Measurements from ENCODE around the gene PHPT1. TPM values are rescaled to one million over a fixed set of nuclear protein-coding genes. Genes with fewer than 3 reads are reported as not detected.

The PHPT1 gene
- total and polyA plus RNA-seq, 2 donors (not counting 1 experiment from before 2014, with no cell fraction given), result 99.6 to 190 TPM

GRCh38 chr9:136889858-136890257, 40.6 kb downstream of the PHPT1 start:
- no peaks in the 10 kb centered on the region for H3K4me1 ChIP-seq (ENCODE audit: control insufficient read depth, extremely low read depth, insufficient read depth, low read length)
- no peak for DNase-seq (ENCODE audit: low read depth in 2 of 2)
- H3K27ac ChIP-seq (ENCODE audit: insufficient read depth, low read length), result no peak overlapping the region
- H3K4me3 ChIP-seq (replicated peaks in 1 of 4; ENCODE audit: control extremely low read depth in 1 of 4, insufficient read depth in 1 of 4, low read depth in 3 of 4, low read length in 4 of 4), result no peak overlapping the region
- H3K36me3 ChIP-seq (ENCODE audit: control insufficient read depth, insufficient read depth, low read length), result peaks cover 5% of the 10 kb centered on the region
- no peak for TF ChIP-seq CTCF (conservative IDR thresholded peaks at IDR 0.05 in 1 of 2, IDR thresholded peaks at IDR 0.05 in 1 of 2; ENCODE audit: low read depth in 1 of 2, low read length in 2 of 2)
- TF ChIP-seq EZH2 (IDR thresholded peaks at IDR 0.05; ENCODE audit: low read length, missing control alignments), result no peak
- H3K27me3 ChIP-seq (ENCODE audit: control insufficient read depth, insufficient read depth, low read length), result no peaks in the 10 kb centered on the region
- H3K9me3 ChIP-seq (ENCODE audit: control insufficient read depth, insufficient read depth, low read depth, low read length), result no peaks in the 10 kb centered on the region
- no peak overlapping the region for H3K9ac ChIP-seq (ENCODE audit: insufficient read depth, low read length)
- H4K20me1 ChIP-seq (ENCODE audit: control insufficient read depth, extremely low read depth, insufficient read depth, low read length), result no peaks in the 10 kb centered on the region
- no peak overlapping the region for H2AFZ ChIP-seq (ENCODE audit: low read length)
- no peak overlapping the region for H3K4me2 ChIP-seq (ENCODE audit: extremely low read depth, insufficient read depth, low read length)
- peaks cover 35% of the 10 kb centered on the region for H3K79me2 ChIP-seq (ENCODE audit: control insufficient read depth, insufficient read depth, low read length)

GRCh38 chr9:136890661-136891060, 41.5 kb downstream of the PHPT1 start:
- Histone ChIP-seq H3K9ac (ENCODE audit: insufficient read depth, low read length) (no peak overlapping the region), H3K36me3 (ENCODE audit: control insufficient read depth, insufficient read depth, low read length) (peaks cover 5% of the 10 kb centered on the region), H3K4me2 (ENCODE audit: extremely low read depth, insufficient read depth, low read length) (no peak overlapping the region), H3K27me3 (ENCODE audit: control insufficient read depth, insufficient read depth, low read length) (no peaks in the 10 kb centered on the region), H3K4me1 (ENCODE audit: control insufficient read depth, extremely low read depth, insufficient read depth, low read length) (no peaks in the 10 kb centered on the region), H3K27ac (ENCODE audit: insufficient read depth, low read length) (no peak overlapping the region), H3K4me3 (replicated peaks in 1 of 4; ENCODE audit: control extremely low read depth in 1 of 4, insufficient read depth in 1 of 4, low read depth in 3 of 4, low read length in 4 of 4) (no peak overlapping the region), H2AFZ (ENCODE audit: low read length) (no peak overlapping the region), H3K9me3 (ENCODE audit: control insufficient read depth, insufficient read depth, low read depth, low read length) (no peaks in the 10 kb centered on the region), H4K20me1 (ENCODE audit: control insufficient read depth, extremely low read depth, insufficient read depth, low read length) (no peaks in the 10 kb centered on the region), H3K79me2 (ENCODE audit: control insufficient read depth, insufficient read depth, low read length) (peaks cover 39% of the 10 kb centered on the region)
- DNase-seq (ENCODE audit: low read depth in 2 of 2), result no peak
- no peak for TF ChIP-seq EZH2 (IDR thresholded peaks at IDR 0.05; ENCODE audit: low read length, missing control alignments)
- no peak for TF ChIP-seq CTCF (conservative IDR thresholded peaks at IDR 0.05 in 1 of 2, IDR thresholded peaks at IDR 0.05 in 1 of 2; ENCODE audit: low read depth in 1 of 2, low read length in 2 of 2)

GRCh38 chr9:136896027-136896426, 46.8 kb downstream of the PHPT1 start:
- no peak for DNase-seq (ENCODE audit: low read depth in 2 of 2)
- peaks cover 10% of the 10 kb centered on the region for H3K79me2 ChIP-seq (ENCODE audit: control insufficient read depth, insufficient read depth, low read length)

More at GRCh38 chr9:136896027-136896426, 46.8 kb downstream of the PHPT1 start:
- H3K36me3 ChIP-seq (ENCODE audit: control insufficient read depth, insufficient read depth, low read length), result peaks cover 11% of the 10 kb centered on the region
- no peaks in the 10 kb centered on the region for H3K27me3 ChIP-seq (ENCODE audit: control insufficient read depth, insufficient read depth, low read length)
- no peaks in the 10 kb centered on the region for H3K4me1 ChIP-seq (ENCODE audit: control insufficient read depth, extremely low read depth, insufficient read depth, low read length)
- H3K4me3 ChIP-seq (replicated peaks in 1 of 4; ENCODE audit: control extremely low read depth in 1 of 4, insufficient read depth in 1 of 4, low read depth in 3 of 4, low read length in 4 of 4), result no peak overlapping the region
- no peak for TF ChIP-seq CTCF (conservative IDR thresholded peaks at IDR 0.05 in 1 of 2, IDR thresholded peaks at IDR 0.05 in 1 of 2; ENCODE audit: low read depth in 1 of 2, low read length in 2 of 2)
- no peak for TF ChIP-seq EZH2 (IDR thresholded peaks at IDR 0.05; ENCODE audit: low read length, missing control alignments)
- no peak overlapping the region for H3K9ac ChIP-seq (ENCODE audit: insufficient read depth, low read length)
- H4K20me1 ChIP-seq (ENCODE audit: control insufficient read depth, extremely low read depth, insufficient read depth, low read length), result no peaks in the 10 kb centered on the region
- H2AFZ ChIP-seq (ENCODE audit: low read length), result no peak overlapping the region
- H3K4me2 ChIP-seq (ENCODE audit: extremely low read depth, insufficient read depth, low read length), result no peak overlapping the region
- no peak overlapping the region for H3K27ac ChIP-seq (ENCODE audit: insufficient read depth, low read length)
- no peaks in the 10 kb centered on the region for H3K9me3 ChIP-seq (ENCODE audit: control insufficient read depth, insufficient read depth, low read depth, low read length)
